Measurements from ENCODE around the gene SNX18. TPM values are rescaled to one million over a fixed set of nuclear protein-coding genes. Genes with fewer than 3 reads are reported as not detected.

SNX18 gene
- total and polyA plus RNA-seq, 2 of the 8 experiments (the other 6 are each of a cell fraction or from before 2014, with no cell fraction given) = 5.8 to 17.7 TPM

GRCh38 chr5:54477941-54478478 is 39.5 kb upstream of the SNX18 start:
- H3K23ac ChIP-seq (ENCODE audit: insufficient read length) = no peak overlapping the region
- no peak overlapping the region for H3K18ac ChIP-seq (ENCODE audit: extremely low read depth, low read length)
- no peak for DNase-seq (ENCODE audit: low read depth in 1 of 2, low spot score in 2 of 2)
- no peak overlapping the region for H3K14ac ChIP-seq (ENCODE audit: insufficient read length)
- no peaks in the 10 kb centered on the region for H3K4me1 ChIP-seq (replicated peaks in 1 of 4; ENCODE audit: control insufficient read depth in 3 of 4, insufficient read depth in 4 of 4, low read length in 3 of 4)
- H3K79me1 ChIP-seq (ENCODE audit: low read depth, low read length) = no peaks in the 10 kb centered on the region
- no peaks in the 10 kb centered on the region; a peak in 1 of 4 replicates for H3K9me3 ChIP-seq (ENCODE audit: insufficient read depth in 2 of 2, low read depth in 1 of 2, low read length in 1 of 2)
- H2BK15ac ChIP-seq (ENCODE audit: low read length) = no peak overlapping the region
- no peaks in the 10 kb centered on the region for H4K20me1 ChIP-seq (replicated peaks in 1 of 2; ENCODE audit: control insufficient read depth in 1 of 2, insufficient read depth in 2 of 2, low read length in 2 of 2)
- no peak overlapping the region for H4K91ac ChIP-seq (replicated peaks; ENCODE audit: insufficient read length, low read length)
- no peak overlapping the region for H4K8ac ChIP-seq (ENCODE audit: extremely low read depth, insufficient read depth, low read length)
- H2AFZ ChIP-seq (ENCODE audit: low read length) = no peak overlapping the region
- no peaks in the 10 kb centered on the region for H3K36me3 ChIP-seq (ENCODE audit: control insufficient read depth in 2 of 4, insufficient read depth in 4 of 4, low read length in 3 of 4)
- H4K5ac ChIP-seq (ENCODE audit: insufficient read length, low read depth, low read length) = no peak overlapping the region
- FAIRE-seq = no peak
- no peak overlapping the region for H2AK5ac ChIP-seq (ENCODE audit: low read depth, low read length)
- H3K27me3 ChIP-seq (replicated peaks in 1 of 4; ENCODE audit: control insufficient read depth in 3 of 4, extremely low read depth in 1 of 4, insufficient read depth in 3 of 4, low read length in 3 of 4) = no peaks in the 10 kb centered on the region
- H2BK5ac ChIP-seq (ENCODE audit: low read depth, low read length) = no peak overlapping the region
- H3K4me3 ChIP-seq (ENCODE audit: extremely low read depth in 1 of 4, insufficient read depth in 2 of 4, low read depth in 3 of 4, low read length in 4 of 4) = no peak overlapping the region
- H3K79me2 ChIP-seq (ENCODE audit: control insufficient read depth in 1 of 2, insufficient read depth in 2 of 2, low read length in 2 of 2) = no peaks in the 10 kb centered on the region
- H2BK12ac ChIP-seq (ENCODE audit: low read depth, low read length) = no peak overlapping the region
- H3K23me2 ChIP-seq (ENCODE audit: low read depth, low read length) = no peaks in the 10 kb centered on the region
- no peak overlapping the region for H2BK120ac ChIP-seq (replicated peaks; ENCODE audit: low read depth, low read length)
- H3K4ac ChIP-seq (replicated peaks; ENCODE audit: insufficient read length, low read depth, low read length) = no peak overlapping the region
- H2BK20ac ChIP-seq (ENCODE audit: low read length) = no peak overlapping the region
- H3K4me2 ChIP-seq (ENCODE audit: insufficient read depth in 1 of 2, low read depth in 2 of 2, low read length in 2 of 2) = no peak overlapping the region
- WGBS, 2 experiments (ENCODE audit: extremely low coverage in 1 of 2, insufficient coverage in 1 of 2, insufficient read length in 1 of 2, insufficient replicate concordance in 2 of 2, low coverage in 1 of 2, low lambda C conversion rate in 2 of 2, missing lambda C conversion rate in 1 of 2) = 93% methylated on average over 1 of the region's 1 CpG; no CpG with 5 or more reads in 1 of the 2 experiments
- no peak overlapping the region for H3K56ac ChIP-seq (replicated peaks; ENCODE audit: insufficient read length, low read depth, low read length)
- H3K9ac ChIP-seq (replicated peaks in 1 of 4; ENCODE audit: extremely low read depth in 1 of 4, low read depth in 3 of 4, low read length in 3 of 4) = no peak overlapping the region
- H3K27ac ChIP-seq (ENCODE audit: low read depth, low read length) = no peak overlapping the region
- ChIA-PET POLR2A (ENCODE audit: partially characterized antibody) (no interaction called here), CTCF (ENCODE audit: partially characterized antibody) (interaction anchor here (1.5 to 1.6 kb wide), 2 partner anchors 58 to 234 kb away, joined by 3 to 8 read pairs; no protein-coding TSS in a partner anchor)
- TF ChIP-seq FOSL1 (IDR thresholded peaks at IDR 0.05; ENCODE audit: insufficient read depth, low read depth, low read length) = no peak
- TF ChIP-seq SIN3A (conservative IDR thresholded peaks at IDR 0.05 in 1 of 2, IDR thresholded peaks at IDR 0.05 in 1 of 2; ENCODE audit: low read depth in 1 of 2, low read length in 2 of 2) = no peak
- no peak for TF ChIP-seq E2F6 (IDR thresholded peaks at IDR 0.05)
- TF ChIP-seq KDM1A (IDR thresholded peaks at IDR 0.05; ENCODE audit: borderline replicate concordance, low read length) = no peak
- TF ChIP-seq CREB1 (IDR thresholded peaks at IDR 0.05) = no peak
- no peak for TF ChIP-seq TEAD4 (IDR thresholded peaks at IDR 0.05; ENCODE audit: low read depth, low read length)
- no peak for TF ChIP-seq SIX5 (IDR thresholded peaks at IDR 0.05; ENCODE audit: low read depth, low read length)
- no peak for TF ChIP-seq CBX8 (IDR thresholded peaks at IDR 0.05; ENCODE audit: borderline replicate concordance, low read depth, low read length)
- TF ChIP-seq EGR1 (IDR thresholded peaks at IDR 0.05; ENCODE audit: borderline replicate concordance, low read depth, low read length) = no peak
- no peak for TF ChIP-seq CHD1 (IDR thresholded peaks at IDR 0.05; ENCODE audit: low read depth, low read length)
- TF ChIP-seq NANOG (IDR thresholded peaks at IDR 0.05; ENCODE audit: insufficient read depth, low read depth, low read length, poor library complexity, severe bottlenecking) = no peak
- no peak for TF ChIP-seq NRF1 (IDR thresholded peaks at IDR 0.05; ENCODE audit: low read depth, low read length)

All from H1 (cell line).